Glutamatergic neuron (in vitro differentiated cells): Measurements from ENCODE around the gene RPS6KA2. TPM values are rescaled to one million over a fixed set of nuclear protein-coding genes. Genes with fewer than 3 reads are reported as not detected.

Experiments
- DNase-seq: peaks from one replicate; pipeline ENCODE4 v3.0.0; 2022
- H3K27ac Mint-ChIP-seq: one replicate; pipeline ENCODE4 v1.8.0; 2020; ENCODE audit warnings: mild to moderate bottlenecking, mixed read lengths, inconsistent platforms; ENCODE audit not compliant: unreplicated experiment
- H3K27me3 Mint-ChIP-seq: one replicate; pipeline ENCODE4 v1.8.0; 2020; ENCODE audit warnings: mild to moderate bottlenecking, moderate library complexity, mixed read lengths, inconsistent platforms; ENCODE audit not compliant: unreplicated experiment
- H3K36me3 Mint-ChIP-seq: one replicate; pipeline ENCODE4 v1.8.0; 2020; ENCODE audit warnings: mild to moderate bottlenecking, mixed read lengths, inconsistent platforms; ENCODE audit not compliant: unreplicated experiment
- H3K4me1 Mint-ChIP-seq: one replicate; pipeline ENCODE4 v1.8.0; 2020; ENCODE audit warnings: mild to moderate bottlenecking, low read depth, mixed read lengths, inconsistent platforms; ENCODE audit not compliant: unreplicated experiment
- H3K4me3 Mint-ChIP-seq: one replicate; pipeline ENCODE4 v1.8.0; 2020; ENCODE audit warnings: mild to moderate bottlenecking, mixed read lengths, inconsistent platforms; ENCODE audit not compliant: unreplicated experiment
- H3K9me3 Mint-ChIP-seq: one replicate; pipeline ENCODE4 v1.8.0; 2020; ENCODE audit warnings: mild to moderate bottlenecking, moderate library complexity, mixed read lengths, inconsistent platforms; ENCODE audit not compliant: unreplicated experiment
- total RNA-seq: library from RNA; stranded (reverse); fragmentation: NEBNext Ultra II Directional; extraction: Animal tissue kit (Norgen Biotek cat#: 25700); gene quantifications from one replicate; pipeline ENCODE4 v1.2.1, GENCODE V29; 2021; ENCODE audit not compliant: unreplicated experiment
- TF ChIP-seq, protein P1 (sequence below): fragments of 200-600 bp; sonication (generic); IDR thresholded peaks from one replicate; pipeline ENCODE4 v1.5.0; 2021; ENCODE audit not compliant: partially characterized antibody, unreplicated experiment

RPS6KA2 gene
- total RNA-seq, 1 donor from 2014 or later = 109 TPM

DNA sequence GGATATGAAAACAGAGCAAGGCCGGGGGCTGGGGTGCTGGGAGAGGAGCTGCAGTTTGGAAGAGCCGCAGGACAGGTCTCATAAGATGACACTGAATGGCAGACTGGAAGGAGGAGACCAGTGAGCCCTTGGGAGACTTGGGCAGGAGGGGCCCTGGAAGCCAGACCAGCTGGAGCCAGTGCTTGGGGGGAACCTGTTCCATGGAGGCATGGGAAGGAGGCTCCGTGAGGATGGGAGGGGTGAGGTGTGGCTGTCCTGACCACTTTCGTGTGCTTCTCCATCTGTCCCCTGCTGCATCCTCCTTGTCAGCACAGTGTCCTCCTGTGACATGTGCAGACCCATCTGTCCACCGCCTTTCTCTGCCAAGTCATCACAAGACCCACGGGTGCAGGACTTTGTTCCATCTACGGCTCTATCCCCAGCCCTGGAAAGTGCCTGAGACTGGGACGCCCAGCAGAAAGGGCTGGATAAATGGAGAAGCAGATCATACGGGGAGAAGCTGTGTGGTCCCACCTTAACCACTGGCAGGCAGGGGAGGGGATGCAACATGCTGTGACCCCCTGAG, 159.5 kb downstream of the RPS6KA2 start:
- Mint-ChIP-seq H3K27ac (peak overlapping the region; percentile 85), H3K9me3 (peaks cover 25% of the 10 kb centered on the region), H3K4me1 (peaks cover 51% of the 10 kb centered on the region), H3K36me3 (no peaks in the 10 kb centered on the region), H3K4me3 (peak overlapping the region; percentile 63), H3K27me3 (peaks cover 28% of the 10 kb centered on the region)
- TF ChIP-seq, protein P1, sequence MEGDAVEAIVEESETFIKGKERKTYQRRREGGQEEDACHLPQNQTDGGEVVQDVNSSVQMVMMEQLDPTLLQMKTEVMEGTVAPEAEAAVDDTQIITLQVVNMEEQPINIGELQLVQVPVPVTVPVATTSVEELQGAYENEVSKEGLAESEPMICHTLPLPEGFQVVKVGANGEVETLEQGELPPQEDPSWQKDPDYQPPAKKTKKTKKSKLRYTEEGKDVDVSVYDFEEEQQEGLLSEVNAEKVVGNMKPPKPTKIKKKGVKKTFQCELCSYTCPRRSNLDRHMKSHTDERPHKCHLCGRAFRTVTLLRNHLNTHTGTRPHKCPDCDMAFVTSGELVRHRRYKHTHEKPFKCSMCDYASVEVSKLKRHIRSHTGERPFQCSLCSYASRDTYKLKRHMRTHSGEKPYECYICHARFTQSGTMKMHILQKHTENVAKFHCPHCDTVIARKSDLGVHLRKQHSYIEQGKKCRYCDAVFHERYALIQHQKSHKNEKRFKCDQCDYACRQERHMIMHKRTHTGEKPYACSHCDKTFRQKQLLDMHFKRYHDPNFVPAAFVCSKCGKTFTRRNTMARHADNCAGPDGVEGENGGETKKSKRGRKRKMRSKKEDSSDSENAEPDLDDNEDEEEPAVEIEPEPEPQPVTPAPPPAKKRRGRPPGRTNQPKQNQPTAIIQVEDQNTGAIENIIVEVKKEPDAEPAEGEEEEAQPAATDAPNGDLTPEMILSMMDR = no peak
- peak; percentile 26 for DNase-seq

- TF ChIP-seq, protein P1 = no peak
- Mint-ChIP-seq H3K4me1 (peaks cover 53% of the 10 kb centered on the region), H3K9me3 (peaks cover 25% of the 10 kb centered on the region), H3K36me3 (no peaks in the 10 kb centered on the region), H3K27me3 (peaks cover 28% of the 10 kb centered on the region), H3K4me3 (no peak overlapping the region), H3K27ac (peak overlapping the region; percentile 63)
- peak; percentile 13 for DNase-seq
Observed at GRCh38 chr6:166466178-166467122, 160.6 kb downstream of the RPS6KA2 start.

GRCh38 chr6:166465671-166466087, 161.4 kb downstream of the RPS6KA2 start:
- Mint-ChIP-seq H3K9me3 (peaks cover 25% of the 10 kb centered on the region), H3K4me3 (no peak overlapping the region), H3K4me1 (peaks cover 58% of the 10 kb centered on the region), H3K27me3 (peaks cover 28% of the 10 kb centered on the region), H3K36me3 (no peaks in the 10 kb centered on the region), H3K27ac (peak overlapping the region; percentile 41)
- TF ChIP-seq, protein P1 = no peak
- peak; percentile 22 for DNase-seq

GRCh38 chr6:166465003-166465399, 162.1 kb downstream of the RPS6KA2 start:
- peaks cover 59% of the 10 kb centered on the region for H3K4me1 Mint-ChIP-seq
- H3K9me3 Mint-ChIP-seq = peaks cover 25% of the 10 kb centered on the region

More at GRCh38 chr6:166465003-166465399, 162.1 kb downstream of the RPS6KA2 start:
- DNase-seq = peak; percentile 2
- H3K27me3 Mint-ChIP-seq = peaks cover 31% of the 10 kb centered on the region
- TF ChIP-seq, protein P1 = no peak
- H3K36me3 Mint-ChIP-seq = no peaks in the 10 kb centered on the region
- H3K27ac Mint-ChIP-seq = peak overlapping the region; percentile 41
- H3K4me3 Mint-ChIP-seq = no peak overlapping the region
